Ovary (tissue), 3 donors: ENCODE measurements around the gene LIMS1.
"Not testable (repeated sequence)": the region's sequence is repeated elsewhere in the genome, so short reads cannot be mapped to it uniquely, and the experiment has no call there.

ENCODE experiments used
- POLR2A ChIP-seq: fragments of 450-650 bp; IDR thresholded peaks from one replicate; pipeline ENCODE4 v1.6.1; 2017; ENCODE audit warnings: antibody characterized with exemption, mild to moderate bottlenecking, moderate library complexity
- TF ChIP-seq, protein P1 (sequence below), 3 donors: fragments of 450-650 bp in 2 of 3; fragments of 200-600 bp in 1 of 3; IDR thresholded peaks; one replicate each; pipeline versions ENCODE4 v1.5.1 to v1.8.0; 2016 to 2022; ENCODE audit warnings: antibody characterized with exemption in 3 of 3, mild to moderate bottlenecking in 1 of 3
- donor health status: DM: no; HTN: no; CAD: no.

DNA sequence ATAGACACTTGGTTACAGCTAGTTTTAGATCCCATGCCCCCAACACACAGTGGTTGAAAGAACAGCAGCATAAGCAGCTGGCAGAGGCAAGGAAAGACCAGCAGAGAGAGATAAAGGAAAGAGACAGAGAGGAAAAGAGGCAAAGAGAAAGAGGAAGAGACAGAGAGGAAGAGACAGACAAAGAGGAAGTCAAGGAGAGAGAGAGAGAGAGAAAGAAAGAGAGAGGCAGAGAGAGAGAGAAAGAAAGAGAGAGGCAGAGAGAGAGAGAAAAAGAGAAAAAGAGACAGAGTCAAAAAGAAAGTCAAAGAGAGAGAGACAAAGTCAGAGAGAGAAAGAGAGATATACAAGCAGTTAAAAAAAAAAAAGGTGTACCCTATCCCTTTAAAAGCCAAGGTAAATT, 9.0 kb upstream of the LIMS1 start:
- TF ChIP-seq, protein P1, sequence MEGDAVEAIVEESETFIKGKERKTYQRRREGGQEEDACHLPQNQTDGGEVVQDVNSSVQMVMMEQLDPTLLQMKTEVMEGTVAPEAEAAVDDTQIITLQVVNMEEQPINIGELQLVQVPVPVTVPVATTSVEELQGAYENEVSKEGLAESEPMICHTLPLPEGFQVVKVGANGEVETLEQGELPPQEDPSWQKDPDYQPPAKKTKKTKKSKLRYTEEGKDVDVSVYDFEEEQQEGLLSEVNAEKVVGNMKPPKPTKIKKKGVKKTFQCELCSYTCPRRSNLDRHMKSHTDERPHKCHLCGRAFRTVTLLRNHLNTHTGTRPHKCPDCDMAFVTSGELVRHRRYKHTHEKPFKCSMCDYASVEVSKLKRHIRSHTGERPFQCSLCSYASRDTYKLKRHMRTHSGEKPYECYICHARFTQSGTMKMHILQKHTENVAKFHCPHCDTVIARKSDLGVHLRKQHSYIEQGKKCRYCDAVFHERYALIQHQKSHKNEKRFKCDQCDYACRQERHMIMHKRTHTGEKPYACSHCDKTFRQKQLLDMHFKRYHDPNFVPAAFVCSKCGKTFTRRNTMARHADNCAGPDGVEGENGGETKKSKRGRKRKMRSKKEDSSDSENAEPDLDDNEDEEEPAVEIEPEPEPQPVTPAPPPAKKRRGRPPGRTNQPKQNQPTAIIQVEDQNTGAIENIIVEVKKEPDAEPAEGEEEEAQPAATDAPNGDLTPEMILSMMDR (IDR thresholded peaks at IDR 0.05): not testable (repeated sequence)
- not testable (repeated sequence) for TF ChIP-seq POLR2A
